CD14-positive monocyte (primary cell): ENCODE measurements around the gene POLR2L. TPM values are rescaled to one million over a fixed set of nuclear protein-coding genes. Genes with fewer than 3 reads are reported as not detected.

ENCODE experiments used
- DNase-seq, 3 donors: peaks; one replicate each; pipeline ENCODE4 v3.0.0-alpha.2; 2011 to 2022
- H2AFZ ChIP-seq: 2 replicates; pipeline ENCODE4 v1.6.0; 2012; ENCODE audit warnings: mild to moderate bottlenecking, low read depth, low read length, inconsistent platforms; ENCODE audit not compliant: insufficient read depth, poor library complexity, severe bottlenecking
- H3K27ac ChIP-seq, 2 donors: 1 replicate in 1 of 2; 2 replicates in 1 of 2; pipeline ENCODE4 v1.5.1; 2012 to 2013; ENCODE audit warnings: low read length in 2 of 2, control low read depth in 1 of 2, inconsistent platforms in 1 of 2, low read depth in 1 of 2, mild to moderate bottlenecking in 1 of 2
- H3K27me3 ChIP-seq, 2 donors: one replicate each; pipeline versions ENCODE4 v1.6.0 to v1.6.1; 2011 to 2013; ENCODE audit warnings: low read length in 2 of 2; ENCODE audit not compliant: control insufficient read depth in 2 of 2, insufficient read depth in 2 of 2
- H3K36me3 ChIP-seq, 2 donors: replicated peaks in 1 of 2; 1 replicate in 1 of 2; 2 replicates in 1 of 2; pipeline versions ENCODE4 v1.5.1 to v1.6.1; 2012 to 2013; ENCODE audit warnings: low read length in 2 of 2, control low read depth in 1 of 2, inconsistent platforms in 1 of 2, mild to moderate bottlenecking in 1 of 2; ENCODE audit not compliant: insufficient read depth in 2 of 2, control insufficient read depth in 1 of 2
- H3K4me1 ChIP-seq, 2 donors: 1 replicate in 1 of 2; 2 replicates in 1 of 2; pipeline versions ENCODE4 v1.5.1 to v1.6.1; 2012 to 2013; ENCODE audit warnings: low read length in 2 of 2, control low read depth in 1 of 2, inconsistent platforms in 1 of 2, mild to moderate bottlenecking in 1 of 2, moderate library complexity in 1 of 2; ENCODE audit not compliant: insufficient read depth in 2 of 2, control insufficient read depth in 1 of 2
- H3K4me2 ChIP-seq: replicated peaks from 2 replicates; pipeline ENCODE3; 2012; ENCODE audit warnings: low read length, moderate library complexity, mild to moderate bottlenecking; ENCODE audit not compliant: poor library complexity, severe bottlenecking; ENCODE audit errors: extremely low read depth
- H3K4me3 ChIP-seq, 3 experiments: fragments of 200-600 bp in 1 of 3; sonication (generic) in 1 of 3; replicated peaks in 1 of 3; 1 replicate in 2 of 3; 2 replicates in 1 of 3; pipeline ENCODE4 v1.5.1; 2011 to 2013; ENCODE audit warnings: low read length in 3 of 3, mild to moderate bottlenecking in 3 of 3, control low read depth in 2 of 3, low read depth in 2 of 3, inconsistent platforms in 1 of 3, moderate library complexity in 1 of 3
- H3K79me2 ChIP-seq: 2 replicates; pipeline ENCODE4 v1.6.0; 2012; ENCODE audit warnings: mild to moderate bottlenecking, control low read depth, inconsistent platforms, low read length, moderate library complexity; ENCODE audit not compliant: insufficient read depth
- H3K9ac ChIP-seq: 2 replicates; pipeline ENCODE4 v1.6.0; 2017; ENCODE audit warnings: low read length, mild to moderate bottlenecking; ENCODE audit not compliant: insufficient read depth, poor library complexity, severe bottlenecking
- H3K9me3 ChIP-seq, 2 donors: replicated peaks in 1 of 2; 1 replicate in 1 of 2; 2 replicates in 1 of 2; pipeline versions ENCODE4 v1.5.1 to v1.6.1; 2012 to 2013; ENCODE audit warnings: low read length in 2 of 2, control low read depth in 1 of 2; ENCODE audit not compliant: control insufficient read depth in 1 of 2, insufficient read depth in 1 of 2
- H4K20me1 ChIP-seq: 2 replicates; pipeline ENCODE4 v1.6.0; 2012; ENCODE audit warnings: mild to moderate bottlenecking, low read length, control low read depth, moderate library complexity; ENCODE audit not compliant: insufficient read depth
- H3K27ac Mint-ChIP-seq, 7 donors: one replicate each; pipeline ENCODE4 v1.8.0; 2020; ENCODE audit warnings: mild to moderate bottlenecking in 7 of 7, mixed read lengths in 7 of 7, moderate library complexity in 6 of 7, inconsistent platforms in 2 of 7
- H3K27me3 Mint-ChIP-seq, 3 donors: one replicate each; pipeline ENCODE4 v1.8.0; 2021 to 2022; ENCODE audit warnings: low read depth in 3 of 3, mild to moderate bottlenecking in 3 of 3, mixed read lengths in 3 of 3, moderate library complexity in 3 of 3, inconsistent platforms in 1 of 3
- H3K36me3 Mint-ChIP-seq, 2 donors: one replicate each; pipeline ENCODE4 v1.8.0; 2020; ENCODE audit warnings: mixed read lengths in 2 of 2, inconsistent platforms in 1 of 2, mild to moderate bottlenecking in 1 of 2
- H3K4me1 Mint-ChIP-seq: one replicate; pipeline ENCODE4 v1.8.0; 2020; ENCODE audit warnings: mild to moderate bottlenecking, mixed read lengths
- H3K4me3 Mint-ChIP-seq, 2 donors: one replicate each; pipeline ENCODE4 v1.8.0; 2020; ENCODE audit warnings: mild to moderate bottlenecking in 2 of 2, mixed read lengths in 2 of 2, moderate library complexity in 1 of 2
- H3K9me3 Mint-ChIP-seq, 7 donors: one replicate each; pipeline ENCODE4 v1.8.0; 2020 to 2022; ENCODE audit warnings: mixed read lengths in 7 of 7, mild to moderate bottlenecking in 6 of 7, moderate library complexity in 6 of 7, inconsistent platforms in 2 of 7
- WGBS: methylation state at CpG from one replicate; pipeline ENCODE4 v1.1.5; 2013; ENCODE audit warnings: missing lambda C conversion rate; ENCODE audit not compliant: insufficient coverage; 5-methylcytosine and 5-hydroxymethylcytosine counted together
- intact Hi-C, 2 donors: fragments of 100-400 bp; cut with micrococcal nuclease; formaldehyde crosslinking; loops; one replicate each; pipeline versions ENCODE4 v1.15.0 to v1.15.1; 2023
- polyA plus RNA-seq, 3 donors: library from polyadenylated mRNA; depleted of rRNA in 1 of 3; unstranded in 2 of 3; stranded (reverse) in 1 of 3; fragments of 300-500 nt in 2 of 3; fragments of >200 nt in 1 of 3; fragmentation: Illumina TruSeq in 2 of 3; gene quantifications; 1 replicate in 2 of 3; 2 replicates in 1 of 3; pipeline ENCODE4 v1.2.3, GENCODE V29; 2012 to 2021
- TF ChIP-seq, protein P1 (sequence below): fragments of 200-600 bp; IDR thresholded peaks from one replicate; pipeline ENCODE4 v1.8.0; 2022; ENCODE audit warnings: antibody characterized with exemption, mild to moderate bottlenecking

Gene POLR2L
- polyA plus RNA-seq, 3 donors, result 93.9 to 133 (median 110) TPM

DNA sequence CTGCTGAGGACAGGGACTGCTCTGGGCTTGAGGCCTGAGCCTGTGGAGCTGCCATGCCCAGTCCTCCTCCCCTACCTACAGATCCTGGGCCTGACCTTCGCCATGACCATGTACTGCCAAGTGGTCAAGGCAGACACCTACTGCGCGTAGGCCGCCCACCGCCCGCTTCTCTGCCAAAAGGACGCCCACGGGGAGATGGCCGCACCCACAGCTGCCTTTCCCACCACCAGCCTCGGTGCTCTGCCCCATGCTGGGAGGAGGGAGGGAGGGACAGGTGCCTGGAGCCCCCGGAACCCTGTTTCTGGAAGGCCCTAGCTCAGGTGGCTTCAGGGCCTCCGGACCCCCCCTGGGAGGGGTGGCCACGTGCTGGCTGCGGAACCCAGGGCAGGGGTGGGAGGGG, 24.2 kb upstream of the POLR2L start:
- no peaks in the 10 kb centered on the region for H3K79me2 ChIP-seq
- no peak overlapping the region for H3K4me3 ChIP-seq
- no peak overlapping the region for H3K27ac ChIP-seq
- TF ChIP-seq, protein P1, sequence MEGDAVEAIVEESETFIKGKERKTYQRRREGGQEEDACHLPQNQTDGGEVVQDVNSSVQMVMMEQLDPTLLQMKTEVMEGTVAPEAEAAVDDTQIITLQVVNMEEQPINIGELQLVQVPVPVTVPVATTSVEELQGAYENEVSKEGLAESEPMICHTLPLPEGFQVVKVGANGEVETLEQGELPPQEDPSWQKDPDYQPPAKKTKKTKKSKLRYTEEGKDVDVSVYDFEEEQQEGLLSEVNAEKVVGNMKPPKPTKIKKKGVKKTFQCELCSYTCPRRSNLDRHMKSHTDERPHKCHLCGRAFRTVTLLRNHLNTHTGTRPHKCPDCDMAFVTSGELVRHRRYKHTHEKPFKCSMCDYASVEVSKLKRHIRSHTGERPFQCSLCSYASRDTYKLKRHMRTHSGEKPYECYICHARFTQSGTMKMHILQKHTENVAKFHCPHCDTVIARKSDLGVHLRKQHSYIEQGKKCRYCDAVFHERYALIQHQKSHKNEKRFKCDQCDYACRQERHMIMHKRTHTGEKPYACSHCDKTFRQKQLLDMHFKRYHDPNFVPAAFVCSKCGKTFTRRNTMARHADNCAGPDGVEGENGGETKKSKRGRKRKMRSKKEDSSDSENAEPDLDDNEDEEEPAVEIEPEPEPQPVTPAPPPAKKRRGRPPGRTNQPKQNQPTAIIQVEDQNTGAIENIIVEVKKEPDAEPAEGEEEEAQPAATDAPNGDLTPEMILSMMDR, result no peak
- H3K9me3 ChIP-seq, result no peaks in the 10 kb centered on the region
- H3K4me1 ChIP-seq, result no peaks in the 10 kb centered on the region
- H2AFZ ChIP-seq, result no peak overlapping the region
- H3K27ac Mint-ChIP-seq, result peak overlapping the region in 1 of 7 donors; percentile 64
- 100% methylated on average over 2 of the region's 14 CpGs for WGBS
- H3K36me3 ChIP-seq, result peaks cover 3 to 6% of the 10 kb centered on the region in 2 donors
- H3K9me3 Mint-ChIP-seq, result no peaks in the 10 kb centered on the region
- peaks cover 2 to 7% of the 10 kb centered on the region in 2 donors for H3K36me3 Mint-ChIP-seq
- H3K27me3 ChIP-seq, result no peaks in the 10 kb centered on the region
- peaks cover 2% of the 10 kb centered on the region for H3K4me1 Mint-ChIP-seq
- no peak overlapping the region for H3K4me3 Mint-ChIP-seq
- intact Hi-C loops, result no loop called here
- H3K4me2 ChIP-seq, result no peak overlapping the region
- DNase-seq, result no peak
- H3K9ac ChIP-seq, result no peak overlapping the region
- peaks cover 0 to 2% (median 2%) of the 10 kb centered on the region in 3 donors for H3K27me3 Mint-ChIP-seq
- peaks cover 7% of the 10 kb centered on the region for H4K20me1 ChIP-seq

DNA sequence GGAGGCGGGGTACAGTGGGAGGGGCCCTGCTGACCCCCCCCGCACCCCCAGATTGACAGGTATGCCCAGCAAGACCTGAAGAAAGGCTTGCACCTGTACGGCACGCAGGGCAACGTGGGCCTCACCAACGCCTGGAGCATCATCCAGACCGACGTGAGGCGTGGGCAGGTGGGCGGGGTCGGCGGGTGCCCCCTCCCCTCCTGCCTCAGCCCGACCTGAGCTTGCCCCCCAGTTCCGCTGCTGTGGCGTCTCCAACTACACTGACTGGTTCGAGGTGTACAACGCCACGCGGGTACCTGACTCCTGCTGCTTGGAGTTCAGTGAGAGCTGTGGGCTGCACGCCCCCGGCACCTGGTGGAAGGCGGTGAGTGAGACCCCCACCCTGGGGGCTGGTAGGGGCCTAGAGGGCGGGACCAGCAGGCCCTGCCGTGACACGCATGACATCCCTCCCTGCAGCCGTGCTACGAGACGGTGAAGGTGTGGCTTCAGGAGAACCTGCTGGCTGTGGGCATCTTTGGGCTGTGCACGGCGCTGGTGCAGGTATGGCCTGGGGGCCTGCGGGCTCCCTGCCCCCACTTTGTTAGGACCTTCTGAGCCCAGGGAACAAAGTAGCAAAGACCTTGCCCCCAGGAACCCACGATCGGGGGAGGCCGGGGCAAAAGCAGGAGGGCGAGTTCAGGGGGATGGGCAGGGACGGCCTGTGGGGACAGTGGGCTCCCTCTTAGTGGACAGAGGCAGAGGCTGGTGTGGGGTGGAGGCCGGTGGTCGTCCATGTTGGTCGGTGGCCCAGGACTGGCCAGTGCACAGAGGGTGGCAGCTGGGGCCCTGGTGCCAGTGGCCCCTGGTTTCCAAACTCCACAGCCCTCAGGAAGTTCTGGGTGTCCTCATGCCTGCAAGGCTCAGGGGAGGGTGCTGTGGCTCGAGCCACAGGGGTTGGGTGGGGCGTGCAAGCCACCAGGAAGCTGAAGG, 23.4 kb upstream of the POLR2L start:
- Mint-ChIP-seq H3K27me3 (no peaks in the 10 kb centered on the region), H3K27ac (peak overlapping the region in 1 of 7 donors; percentile 28), H3K4me3 (no peak overlapping the region), H3K9me3 (peaks cover 0 to 2% (median 0%) of the 10 kb centered on the region in 7 donors), H3K36me3 (peaks cover 2 to 7% of the 10 kb centered on the region in 2 donors), H3K4me1 (peaks cover 2% of the 10 kb centered on the region)
- DNase-seq, result no peak
- H3K9me3 ChIP-seq, result no peaks in the 10 kb centered on the region
- H3K4me3 ChIP-seq, result no peak overlapping the region
- H3K36me3 ChIP-seq, result peaks cover 3 to 6% of the 10 kb centered on the region in 2 donors
- H3K79me2 ChIP-seq, result no peaks in the 10 kb centered on the region
- H3K27me3 ChIP-seq, result no peaks in the 10 kb centered on the region
- no peak overlapping the region for H2AFZ ChIP-seq
- H3K27ac ChIP-seq, result no peak overlapping the region
- H3K4me2 ChIP-seq, result no peak overlapping the region
- no peak overlapping the region for H3K9ac ChIP-seq
- intact Hi-C loops, result no loop called here
- WGBS, result 88% methylated on average over 38 of the region's 41 CpGs
- TF ChIP-seq, protein P1, result no peak
- no peaks in the 10 kb centered on the region for H3K4me1 ChIP-seq
- H4K20me1 ChIP-seq, result peaks cover 11% of the 10 kb centered on the region
